ENCODE measurements around the gene SMARCD3.

Gene SMARCD3

GRCh38 chr7:151226560-151226874 lies 22.0 kb downstream of the SMARCD3 start:
- TF ChIP-seq CTCF (IDR thresholded peaks at IDR 0.05): no peak
- H3K27ac ChIP-seq: peak overlapping the region; percentile 73 to 91

GRCh38 chr7:151225948-151226510 lies 22.5 kb downstream of the SMARCD3 start:
- no peak for TF ChIP-seq CTCF (IDR thresholded peaks at IDR 0.05)
- DNase-seq: peak in 1 of 2 donors; percentile 55
- Histone ChIP-seq H3K27me3 (no peaks in the 10 kb centered on the region), H3K27ac (peak overlapping the region; percentile 73 to 91), H3K4me3 (peak overlapping the region; percentile 83 to 89), H3K4me1 (peaks cover 4 to 26% (median 18%) of the 10 kb centered on the region in 4 donors), H3K36me3 (peaks cover 26 to 41% (median 40%) of the 10 kb centered on the region in 3 donors), H3K9me3 (no peaks in the 10 kb centered on the region)
- intact Hi-C loops (cut with DNase I; ENCODE audit: low total_unique reads): no loop called here

More at GRCh38 chr7:151226560-151226874, 22.0 kb downstream of the SMARCD3 start:
- H3K4me3 ChIP-seq: peak overlapping the region; percentile 83 to 89
- peaks cover 21 to 36% (median 35%) of the 10 kb centered on the region in 3 donors for H3K36me3 ChIP-seq
- H3K9me3 ChIP-seq: no peaks in the 10 kb centered on the region
- DNase-seq: no peak
- peaks cover 4 to 26% (median 18%) of the 10 kb centered on the region in 4 donors for H3K4me1 ChIP-seq
- intact Hi-C loops (cut with DNase I; ENCODE audit: low total_unique reads): no loop called here
- no peaks in the 10 kb centered on the region for H3K27me3 ChIP-seq

GRCh38 chr7:151223728-151224127 lies 24.8 kb downstream of the SMARCD3 start:
- Histone ChIP-seq H3K27ac (no peak overlapping the region), H3K4me1 (peaks cover 4 to 26% (median 18%) of the 10 kb centered on the region in 4 donors), H3K9me3 (no peaks in the 10 kb centered on the region), H3K36me3 (peaks cover 47 to 64% (median 62%) of the 10 kb centered on the region in 3 donors), H3K4me3 (no peak overlapping the region), H3K27me3 (no peaks in the 10 kb centered on the region)
- no peak for TF ChIP-seq CTCF (IDR thresholded peaks at IDR 0.05)
- intact Hi-C loops (cut with DNase I; ENCODE audit: low total_unique reads): no loop called here
- DNase-seq: peak in 1 of 2 donors; percentile 57

- Histone ChIP-seq H3K27me3 (no peaks in the 10 kb centered on the region), H3K36me3 (peaks cover 89 to 100% (median 97%) of the 10 kb centered on the region in 3 donors)
- TF ChIP-seq CTCF (IDR thresholded peaks at IDR 0.05): no peak
These were observed 30.3 kb downstream of the SMARCD3 start for GRCh38 chr7:151218170-151218569.

GRCh38 chr7:151215396-151215795 lies 33.1 kb downstream of the SMARCD3 start:
- H3K4me1 ChIP-seq: no peaks in the 10 kb centered on the region
- intact Hi-C loops (cut with DNase I; ENCODE audit: low total_unique reads): no loop called here
- no peaks in the 10 kb centered on the region for H3K9me3 ChIP-seq
- no peak overlapping the region for H3K27ac ChIP-seq
- no peaks in the 10 kb centered on the region for H3K27me3 ChIP-seq
- peaks cover 75 to 88% (median 84%) of the 10 kb centered on the region in 3 donors for H3K36me3 ChIP-seq
- no peak overlapping the region for H3K4me3 ChIP-seq
- DNase-seq: no peak
- TF ChIP-seq CTCF (IDR thresholded peaks at IDR 0.05): no peak

More at GRCh38 chr7:151218170-151218569, 30.3 kb downstream of the SMARCD3 start:
- no peak for DNase-seq
- H3K9me3 ChIP-seq: no peaks in the 10 kb centered on the region
- intact Hi-C loops (cut with DNase I; ENCODE audit: low total_unique reads): no loop called here
- no peak overlapping the region for H3K4me3 ChIP-seq
- no peak overlapping the region for H3K27ac ChIP-seq
- H3K4me1 ChIP-seq: no peaks in the 10 kb centered on the region
